Measurements from ENCODE around the gene CHD6.

CHD6 gene

DNA sequence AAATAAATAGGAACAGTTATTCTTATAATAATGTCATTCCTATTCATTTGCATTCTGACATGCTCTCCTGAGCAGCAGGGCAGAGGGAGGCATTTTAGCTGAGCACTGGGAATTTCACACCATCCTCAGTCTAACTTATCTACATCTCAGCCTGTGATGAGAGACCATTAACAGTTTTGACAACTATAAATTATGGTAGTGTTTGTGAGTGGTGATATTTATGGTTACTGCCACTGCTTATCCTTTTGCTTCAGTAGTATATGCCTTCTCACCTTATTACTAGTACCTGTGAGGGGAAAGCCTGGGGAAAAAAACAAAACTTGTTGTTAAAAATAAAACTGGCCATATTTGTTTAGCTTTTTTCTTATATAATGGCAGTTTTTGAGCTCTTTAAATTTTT, 17.0 kb upstream of the CHD6 start:
- no peak overlapping the region for H3K4me3 ChIP-seq (ENCODE audit: low read length)
- TF ChIP-seq, protein P1, sequence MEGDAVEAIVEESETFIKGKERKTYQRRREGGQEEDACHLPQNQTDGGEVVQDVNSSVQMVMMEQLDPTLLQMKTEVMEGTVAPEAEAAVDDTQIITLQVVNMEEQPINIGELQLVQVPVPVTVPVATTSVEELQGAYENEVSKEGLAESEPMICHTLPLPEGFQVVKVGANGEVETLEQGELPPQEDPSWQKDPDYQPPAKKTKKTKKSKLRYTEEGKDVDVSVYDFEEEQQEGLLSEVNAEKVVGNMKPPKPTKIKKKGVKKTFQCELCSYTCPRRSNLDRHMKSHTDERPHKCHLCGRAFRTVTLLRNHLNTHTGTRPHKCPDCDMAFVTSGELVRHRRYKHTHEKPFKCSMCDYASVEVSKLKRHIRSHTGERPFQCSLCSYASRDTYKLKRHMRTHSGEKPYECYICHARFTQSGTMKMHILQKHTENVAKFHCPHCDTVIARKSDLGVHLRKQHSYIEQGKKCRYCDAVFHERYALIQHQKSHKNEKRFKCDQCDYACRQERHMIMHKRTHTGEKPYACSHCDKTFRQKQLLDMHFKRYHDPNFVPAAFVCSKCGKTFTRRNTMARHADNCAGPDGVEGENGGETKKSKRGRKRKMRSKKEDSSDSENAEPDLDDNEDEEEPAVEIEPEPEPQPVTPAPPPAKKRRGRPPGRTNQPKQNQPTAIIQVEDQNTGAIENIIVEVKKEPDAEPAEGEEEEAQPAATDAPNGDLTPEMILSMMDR (conservative IDR thresholded peaks at IDR 0.05; ENCODE audit: low read length), result no peak
- DNase-seq (ENCODE audit: low read depth), result no peak

DNA sequence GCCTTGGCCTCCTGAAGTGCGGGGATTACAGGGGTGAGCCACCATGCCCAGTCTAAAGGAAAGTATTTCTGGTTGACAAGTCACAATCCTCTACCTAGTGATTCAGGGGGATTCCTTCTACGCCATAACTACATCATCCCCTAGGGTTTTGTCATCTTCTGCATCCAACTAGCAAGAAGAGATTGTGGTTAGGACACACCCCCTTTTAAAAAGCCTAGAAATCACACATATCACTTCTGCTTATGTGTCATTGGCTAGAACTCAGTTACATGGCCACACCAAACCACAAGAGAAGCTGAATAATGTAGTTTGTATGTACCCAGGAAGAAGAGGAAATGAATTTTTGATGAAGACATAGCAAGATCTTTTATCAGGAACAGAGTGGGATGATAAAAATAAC, 14.7 kb upstream of the CHD6 start:
- TF ChIP-seq, protein P1 (conservative IDR thresholded peaks at IDR 0.05; ENCODE audit: low read length), result no peak
- no peak overlapping the region for H3K4me3 ChIP-seq (ENCODE audit: low read length)
- peak; percentile 82 for DNase-seq (ENCODE audit: low read depth)

- TF ChIP-seq, protein P1 (conservative IDR thresholded peaks at IDR 0.05; ENCODE audit: low read length), result no peak
- H3K4me3 ChIP-seq (ENCODE audit: low read length), result no peak overlapping the region
- peak; percentile 97 for DNase-seq (ENCODE audit: low read depth)
Measured at GRCh38 chr20:41631826-41632225, 13.6 kb upstream of the CHD6 start.

GRCh38 chr20:41630846-41631245, 12.7 kb upstream of the CHD6 start:
- TF ChIP-seq, protein P1 (conservative IDR thresholded peaks at IDR 0.05; ENCODE audit: low read length), result no peak
- no peak overlapping the region for H3K4me3 ChIP-seq (ENCODE audit: low read length)

GRCh38 chr20:41627611-41628244, 9.6 kb upstream of the CHD6 start:
- TF ChIP-seq, protein P1 (conservative IDR thresholded peaks at IDR 0.05; ENCODE audit: low read length), result no peak
- DNase-seq (ENCODE audit: low read depth), result no peak
- H3K4me3 ChIP-seq (ENCODE audit: low read length), result no peak overlapping the region

More at GRCh38 chr20:41630846-41631245, 12.7 kb upstream of the CHD6 start:
- DNase-seq (ENCODE audit: low read depth), result no peak

GRCh38 chr20:41627001-41627495, 8.9 kb upstream of the CHD6 start:
- DNase-seq (ENCODE audit: low read depth), result no peak
- TF ChIP-seq, protein P1 (conservative IDR thresholded peaks at IDR 0.05; ENCODE audit: low read length), result no peak
- no peak overlapping the region for H3K4me3 ChIP-seq (ENCODE audit: low read length)

DNA sequence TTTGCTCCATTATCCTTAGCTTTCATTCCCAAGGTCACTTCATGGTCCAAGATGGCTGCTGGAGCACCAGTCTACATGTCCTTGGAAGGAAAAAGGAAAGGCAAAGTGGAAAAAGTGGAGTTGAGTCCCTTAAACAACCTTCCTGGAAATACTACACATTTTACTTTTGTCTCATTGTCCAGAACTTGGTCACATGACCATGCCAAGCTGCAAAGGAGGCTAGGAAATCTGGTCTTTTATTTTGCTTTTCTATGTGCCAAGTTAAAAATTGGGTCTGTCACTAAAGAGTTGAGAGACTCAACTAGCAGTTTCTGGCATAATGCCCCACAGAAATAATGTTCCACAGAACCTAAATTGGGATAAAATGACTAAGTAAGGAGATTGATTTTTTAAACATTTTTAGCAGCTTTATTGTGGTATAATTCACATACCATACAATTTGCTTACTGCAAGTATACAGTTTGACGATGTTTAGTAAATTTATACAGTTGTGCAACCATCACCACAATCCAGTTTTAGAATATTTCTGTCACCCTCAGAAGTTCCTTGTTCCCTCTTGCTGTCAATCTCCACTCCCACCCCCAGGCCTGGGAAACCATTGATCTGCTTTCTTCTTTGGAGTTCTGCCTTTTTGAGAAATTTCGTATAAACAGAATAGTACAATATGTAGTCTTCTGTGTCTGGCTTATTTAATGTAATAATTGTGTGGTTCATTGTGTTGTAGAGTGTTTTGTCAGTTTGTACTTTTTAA, 5.6 kb upstream of the CHD6 start:
- peak; percentile 8 for DNase-seq (ENCODE audit: low read depth)
- TF ChIP-seq, protein P1 (conservative IDR thresholded peaks at IDR 0.05; ENCODE audit: low read length), result no peak

More for the DNA sequence above, 5.6 kb upstream of the CHD6 start:
- no peak overlapping the region for H3K4me3 ChIP-seq (ENCODE audit: low read length)

Measured in AG10803 (cell line).